ENCODE measurements around the gene DOCK10.
"Not testable (repeated sequence)": the region's sequence is repeated elsewhere in the genome, so short reads cannot be mapped to it uniquely, and the experiment has no call there.

The DOCK10 gene

GRCh38 chr2:225041851-225042799, at the start of gene DOCK10:
DOCK10 (minus strand) TSS chr2:225042468; CDS start chr2:225042374, 94 bp downstream.
- DNase-seq (ENCODE audit: low read depth) = peak; percentile 15

GRCh38 chr2:225091336-225091735, 49.1 kb upstream of the DOCK10 start:
- no peak for DNase-seq (ENCODE audit: low read depth)

- no peak for DNase-seq (ENCODE audit: low read depth)
These were observed 48.5 kb upstream of the DOCK10 start for GRCh38 chr2:225090746-225091145.

- no peak for DNase-seq (ENCODE audit: low read depth)
These were observed 44.6 kb upstream of the DOCK10 start for GRCh38 chr2:225086915-225087314.

GRCh38 chr2:225086439-225086838, 44.2 kb upstream of the DOCK10 start:
- no peak for DNase-seq (ENCODE audit: low read depth)

GRCh38 chr2:225083276-225083675, 41.0 kb upstream of the DOCK10 start:
- DNase-seq (ENCODE audit: low read depth) = no peak

GRCh38 chr2:225076125-225076524, 33.9 kb upstream of the DOCK10 start:
- DNase-seq (ENCODE audit: low read depth) = no peak

- no peak for DNase-seq (ENCODE audit: low read depth)
These were observed 32.8 kb upstream of the DOCK10 start for GRCh38 chr2:225074919-225075681.

- no peak for DNase-seq (ENCODE audit: low read depth)
These were observed 32.1 kb upstream of the DOCK10 start for GRCh38 chr2:225074366-225074765.

GRCh38 chr2:225073198-225073597, 30.9 kb upstream of the DOCK10 start:
- no peak for DNase-seq (ENCODE audit: low read depth)

- no peak for DNase-seq (ENCODE audit: low read depth)
These were observed 30.2 kb upstream of the DOCK10 start for GRCh38 chr2:225072444-225072843.

GRCh38 chr2:225070811-225071210, 28.5 kb upstream of the DOCK10 start:
- DNase-seq (ENCODE audit: low read depth) = no peak

GRCh38 chr2:225069966-225070365, 27.7 kb upstream of the DOCK10 start:
- DNase-seq (ENCODE audit: low read depth) = no peak

GRCh38 chr2:225069477-225069876, 27.2 kb upstream of the DOCK10 start:
- DNase-seq (ENCODE audit: low read depth) = no peak

GRCh38 chr2:225065882-225066281, 23.6 kb upstream of the DOCK10 start:
- no peak for DNase-seq (ENCODE audit: low read depth)

GRCh38 chr2:225064928-225065327, 22.7 kb upstream of the DOCK10 start:
- no peak for DNase-seq (ENCODE audit: low read depth)

- DNase-seq (ENCODE audit: low read depth) = no peak
These were observed 22.1 kb upstream of the DOCK10 start for GRCh38 chr2:225064362-225064761.

- DNase-seq (ENCODE audit: low read depth) = no peak
These were observed 14.2 kb upstream of the DOCK10 start for GRCh38 chr2:225056330-225057073.

- no peak for DNase-seq (ENCODE audit: low read depth)
These were observed 13.4 kb upstream of the DOCK10 start for GRCh38 chr2:225055714-225056113.

- no peak for DNase-seq (ENCODE audit: low read depth)
These were observed 10.4 kb upstream of the DOCK10 start for GRCh38 chr2:225052703-225053102.

GRCh38 chr2:225047502-225047901, 5.2 kb upstream of the DOCK10 start:
- DNase-seq (ENCODE audit: low read depth) = not testable (repeated sequence)

GRCh38 chr2:225042800-225043167, 516 bp upstream of the DOCK10 start:
- no peak for DNase-seq (ENCODE audit: low read depth)

Measured in stimulated activated CD8-positive, alpha-beta memory T cell treated with anti-CD3 and anti-CD28 coated beads, Interleukin-7, amount 100 ng/mL, for 24 hours (primary cell).